Hepatocyte (in vitro differentiated cells): ENCODE data around the gene HK2.

Source experiments
- EZH2 ChIP-seq: fragments of 200-600 bp; sonication (generic); IDR thresholded peaks from 2 replicates; pipeline ENCODE4 v1.6.1; 2016; ENCODE audit warnings: antibody characterized with exemption, mild to moderate bottlenecking, borderline replicate concordance
- EZH2phosphoT487 ChIP-seq: fragments of 200-600 bp; sonication (generic); IDR thresholded peaks from one replicate; pipeline ENCODE4 v1.6.1; 2018; ENCODE audit warnings: antibody characterized with exemption, mild to moderate bottlenecking, low read depth, moderate library complexity; ENCODE audit not compliant: unreplicated experiment, severe bottlenecking
- TF ChIP-seq, protein P1 (sequence below): fragments of 200-600 bp; sonication (generic); IDR thresholded peaks from 2 replicates; pipeline ENCODE4 v1.5.1; 2016; ENCODE audit warnings: antibody characterized with exemption, mild to moderate bottlenecking; ENCODE audit not compliant: poor library complexity

DNA sequence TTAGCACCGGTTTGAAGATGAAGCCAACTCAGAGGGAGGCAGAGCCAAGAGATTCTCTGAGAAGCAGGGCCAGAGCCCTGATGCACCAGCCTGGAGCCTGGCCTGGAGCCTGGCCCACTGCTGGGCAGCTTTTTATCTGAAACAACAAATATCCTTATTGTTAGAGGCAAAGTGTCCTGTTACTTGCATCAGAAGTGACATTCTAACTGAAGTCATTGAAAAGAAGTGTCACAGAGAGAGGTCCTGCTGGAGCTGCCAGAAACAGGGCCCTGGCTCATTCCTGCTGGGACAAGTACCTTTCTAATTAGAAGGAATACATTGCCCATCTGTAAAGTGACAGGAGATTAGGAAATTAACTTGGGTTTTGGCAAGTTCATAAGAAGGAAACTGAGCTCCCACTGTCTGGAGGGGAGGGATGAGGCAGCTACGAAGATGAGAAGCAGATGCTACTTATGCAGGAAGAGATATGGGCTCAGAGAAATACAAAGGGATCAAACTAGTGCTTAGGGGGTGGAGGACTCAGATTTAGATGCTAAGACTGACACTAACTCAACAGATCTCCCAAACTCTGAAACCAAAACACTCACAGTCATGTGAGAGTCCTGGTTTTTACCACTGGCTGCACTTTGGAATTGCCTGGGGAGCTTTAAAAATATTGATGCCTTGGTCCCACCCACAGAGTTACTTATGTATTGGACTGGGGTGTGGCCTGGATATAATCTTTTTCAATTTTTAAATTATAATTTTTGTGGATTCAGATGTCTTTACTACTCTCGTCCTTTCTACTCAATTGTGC is 11.0 kb upstream of the HK2 start:
- TF ChIP-seq, protein P1, sequence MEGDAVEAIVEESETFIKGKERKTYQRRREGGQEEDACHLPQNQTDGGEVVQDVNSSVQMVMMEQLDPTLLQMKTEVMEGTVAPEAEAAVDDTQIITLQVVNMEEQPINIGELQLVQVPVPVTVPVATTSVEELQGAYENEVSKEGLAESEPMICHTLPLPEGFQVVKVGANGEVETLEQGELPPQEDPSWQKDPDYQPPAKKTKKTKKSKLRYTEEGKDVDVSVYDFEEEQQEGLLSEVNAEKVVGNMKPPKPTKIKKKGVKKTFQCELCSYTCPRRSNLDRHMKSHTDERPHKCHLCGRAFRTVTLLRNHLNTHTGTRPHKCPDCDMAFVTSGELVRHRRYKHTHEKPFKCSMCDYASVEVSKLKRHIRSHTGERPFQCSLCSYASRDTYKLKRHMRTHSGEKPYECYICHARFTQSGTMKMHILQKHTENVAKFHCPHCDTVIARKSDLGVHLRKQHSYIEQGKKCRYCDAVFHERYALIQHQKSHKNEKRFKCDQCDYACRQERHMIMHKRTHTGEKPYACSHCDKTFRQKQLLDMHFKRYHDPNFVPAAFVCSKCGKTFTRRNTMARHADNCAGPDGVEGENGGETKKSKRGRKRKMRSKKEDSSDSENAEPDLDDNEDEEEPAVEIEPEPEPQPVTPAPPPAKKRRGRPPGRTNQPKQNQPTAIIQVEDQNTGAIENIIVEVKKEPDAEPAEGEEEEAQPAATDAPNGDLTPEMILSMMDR: no peak
- TF ChIP-seq EZH2phosphoT487 (no peak), EZH2 (no peak)
